Activated naive CD8-positive, alpha-beta T cell treated with anti-CD3 and anti-CD28 coated beads for 36 hours (primary cell): Measurements from ENCODE around the gene SLC24A3. TPM values are rescaled to one million over a fixed set of nuclear protein-coding genes. Genes with fewer than 3 reads are reported as not detected.

Experiments
- DNase-seq: peaks from one replicate; pipeline ENCODE4 v3.0.0; 2021
- H3K27ac Mint-ChIP-seq: one replicate; pipeline ENCODE4 v1.8.0; 2022; ENCODE audit warnings: mild to moderate bottlenecking, moderate library complexity, mixed read lengths
- H3K27me3 Mint-ChIP-seq: one replicate; pipeline ENCODE4 v1.8.0; 2022; ENCODE audit warnings: mild to moderate bottlenecking, mixed read lengths
- H3K36me3 Mint-ChIP-seq: one replicate; pipeline ENCODE4 v1.8.0; 2021; ENCODE audit warnings: mild to moderate bottlenecking, mixed read lengths
- H3K4me1 Mint-ChIP-seq: one replicate; pipeline ENCODE4 v1.8.0; 2021; ENCODE audit warnings: mixed read lengths
- H3K4me3 Mint-ChIP-seq: one replicate; pipeline ENCODE4 v1.8.0; 2022; ENCODE audit warnings: mild to moderate bottlenecking, moderate library complexity, mixed read lengths
- H3K9me3 Mint-ChIP-seq: one replicate; pipeline ENCODE4 v1.8.0; 2022; ENCODE audit warnings: mixed read lengths
- total RNA-seq, 2 experiments: library from RNA; stranded (reverse); gene quantifications; one replicate each; pipeline ENCODE4 v1.2.3, GENCODE V29; 2021

SLC24A3 gene
- total RNA-seq, 2 experiments from 2014 or later: not detected

DNA sequence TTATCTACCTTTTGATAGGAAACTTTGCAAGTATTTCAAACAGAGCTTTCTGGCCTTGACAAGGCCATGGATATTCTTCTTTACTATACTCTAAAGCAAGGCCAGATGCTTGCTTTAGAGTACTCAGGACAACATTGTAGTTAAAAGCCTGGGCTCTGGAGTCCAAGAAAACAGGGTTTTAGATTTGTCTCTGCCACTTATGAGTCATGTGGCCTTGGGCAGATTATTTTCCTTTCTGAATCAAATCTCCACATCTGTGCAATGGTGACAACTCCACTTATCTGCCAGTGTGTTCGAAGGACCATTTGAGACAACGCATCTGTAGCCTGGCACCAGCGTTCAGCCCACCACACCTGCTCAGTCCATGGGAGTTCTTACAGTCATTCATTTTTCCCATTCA lies 279.7 kb downstream of the SLC24A3 start:
- no peaks in the 10 kb centered on the region for H3K4me1 Mint-ChIP-seq
- no peaks in the 10 kb centered on the region for H3K36me3 Mint-ChIP-seq
- H3K9me3 Mint-ChIP-seq: no peaks in the 10 kb centered on the region

DNA sequence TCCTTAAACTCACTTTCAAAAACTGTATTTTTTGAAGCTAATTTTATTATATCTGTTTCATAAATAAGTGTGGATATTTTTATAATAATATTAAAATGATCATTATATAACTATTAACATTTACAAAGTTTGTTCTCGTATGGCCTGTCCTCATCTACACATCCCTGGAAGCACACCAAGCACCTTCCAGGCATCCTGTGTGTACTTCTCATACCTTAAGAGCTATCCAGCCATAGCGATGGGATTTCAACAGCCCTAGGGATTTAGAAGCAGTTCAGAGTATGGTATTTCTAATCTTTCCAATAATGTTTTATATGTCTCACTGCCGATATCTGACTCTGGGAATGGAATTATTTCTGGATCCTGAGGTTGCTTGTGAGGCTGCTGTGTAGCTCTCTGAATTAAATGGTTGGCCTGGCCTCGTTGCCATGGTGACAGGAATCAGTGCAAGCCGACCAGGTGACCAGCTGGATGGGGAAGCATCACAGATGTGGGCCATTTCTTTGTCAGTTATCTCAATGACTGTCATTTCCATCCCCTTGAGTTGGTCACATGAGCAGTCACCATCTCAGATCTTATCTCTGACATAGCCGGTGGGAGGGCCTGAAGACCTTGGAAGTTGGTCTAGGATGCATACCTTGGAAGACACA lies 280.4 kb downstream of the SLC24A3 start:
- Mint-ChIP-seq H3K27me3 (no peaks in the 10 kb centered on the region), H3K27ac (no peak overlapping the region), H3K9me3 (no peaks in the 10 kb centered on the region), H3K4me1 (no peaks in the 10 kb centered on the region), H3K36me3 (no peaks in the 10 kb centered on the region), H3K4me3 (no peak overlapping the region)
- no peak for DNase-seq

More for the DNA sequence above, 279.7 kb downstream of the SLC24A3 start:
- no peak for DNase-seq
- H3K27me3 Mint-ChIP-seq: no peaks in the 10 kb centered on the region
- no peak overlapping the region for H3K4me3 Mint-ChIP-seq
- H3K27ac Mint-ChIP-seq: no peak overlapping the region

DNA sequence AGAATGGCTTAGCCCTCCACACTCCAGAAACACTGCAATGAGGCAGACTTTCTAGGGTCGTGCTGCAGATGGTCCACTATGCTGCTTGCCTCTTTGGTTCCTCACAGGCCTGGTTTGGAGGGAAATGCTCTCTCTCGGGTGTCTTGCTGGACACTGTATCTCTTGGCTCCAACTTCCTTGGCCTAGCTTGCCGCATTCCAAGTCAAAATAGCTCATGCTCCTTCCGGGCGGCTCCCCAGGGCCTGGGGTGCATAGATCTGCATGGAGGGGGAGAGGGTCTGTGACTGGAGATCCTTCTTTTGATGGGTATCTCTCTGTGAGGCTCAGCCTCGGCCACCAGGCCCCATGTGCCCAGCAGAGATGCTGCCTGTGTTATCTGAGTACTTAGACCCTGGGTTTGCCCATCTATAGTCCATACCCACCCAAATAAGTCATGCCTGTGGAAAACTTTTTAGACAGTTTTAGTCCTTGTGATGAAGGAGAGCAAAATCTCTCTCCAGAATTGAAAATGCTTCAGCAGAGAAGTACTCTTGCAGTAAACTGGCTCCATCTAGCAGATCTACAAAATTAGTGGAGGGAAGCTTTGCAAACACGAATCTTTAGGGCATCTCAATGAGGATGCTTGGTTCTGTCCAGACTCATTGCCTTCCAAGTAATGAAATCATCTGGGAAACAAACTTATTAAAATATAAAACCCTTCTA lies 281.5 kb downstream of the SLC24A3 start:
- H3K27ac Mint-ChIP-seq: no peak overlapping the region
- DNase-seq: no peak
- H3K9me3 Mint-ChIP-seq: no peaks in the 10 kb centered on the region
- H3K27me3 Mint-ChIP-seq: no peaks in the 10 kb centered on the region
- peaks cover 5% of the 10 kb centered on the region for H3K4me1 Mint-ChIP-seq
- no peaks in the 10 kb centered on the region for H3K36me3 Mint-ChIP-seq
- no peak overlapping the region for H3K4me3 Mint-ChIP-seq

DNA sequence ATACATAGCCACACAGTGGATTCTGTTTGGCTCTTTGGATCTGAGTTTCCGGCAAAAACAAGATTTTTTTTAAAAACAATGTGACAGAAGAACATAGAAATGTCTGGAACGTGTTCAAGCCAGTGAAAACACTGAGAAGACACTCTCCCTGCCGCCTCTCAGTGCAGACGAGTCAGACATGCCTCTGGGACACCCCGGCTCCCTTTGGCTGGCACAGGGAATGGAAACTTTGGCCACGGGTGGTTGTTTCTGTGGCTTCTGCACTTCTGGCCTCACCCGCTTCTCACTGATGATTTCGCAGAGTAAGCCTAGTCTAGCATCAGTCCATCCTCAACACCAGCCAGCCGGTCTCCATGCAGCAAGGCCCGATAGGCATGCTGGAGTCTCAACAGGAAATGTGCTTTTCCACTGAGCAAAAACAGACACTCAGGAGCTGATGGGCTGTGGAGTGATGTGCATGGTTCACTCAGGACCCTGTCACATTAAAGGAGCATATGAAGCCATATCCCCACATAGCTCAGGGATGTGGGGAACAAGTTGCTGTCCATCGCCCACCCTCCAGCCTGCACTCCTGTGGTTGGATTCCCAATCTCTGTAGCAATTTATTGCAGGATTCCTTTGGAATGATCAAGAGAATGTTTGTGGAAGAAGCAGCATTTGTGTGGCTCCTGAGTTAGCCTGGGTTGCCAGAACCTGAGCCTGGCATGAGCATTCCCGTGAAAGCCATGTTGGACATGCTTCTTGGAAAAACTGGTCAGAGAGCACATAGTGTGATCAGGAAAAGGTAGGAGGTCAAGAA lies 283.7 kb downstream of the SLC24A3 start:
- Mint-ChIP-seq H3K9me3 (no peaks in the 10 kb centered on the region), H3K27ac (no peak overlapping the region)
- DNase-seq: no peak

DNA sequence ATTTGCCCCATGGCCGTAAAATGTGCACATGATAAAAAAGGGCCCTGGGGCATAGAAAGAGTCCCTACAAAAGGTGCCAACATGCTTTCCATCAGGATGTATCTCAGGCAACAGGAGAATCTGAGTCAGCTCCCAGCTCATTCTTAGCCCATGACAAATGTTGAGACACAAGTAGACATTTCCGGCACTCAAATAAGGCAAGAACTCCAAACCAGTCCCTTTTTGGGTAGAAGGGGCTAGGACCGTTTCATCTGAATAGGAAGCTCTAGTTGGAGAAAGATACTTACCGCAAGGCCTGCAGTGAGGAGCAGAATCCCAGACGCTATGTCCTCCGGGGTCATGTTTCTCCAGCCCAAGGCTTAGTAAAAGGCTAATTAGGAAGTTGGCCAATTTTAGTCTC lies 284.6 kb downstream of the SLC24A3 start:
- H3K27me3 Mint-ChIP-seq: no peaks in the 10 kb centered on the region
- H3K4me3 Mint-ChIP-seq: no peak overlapping the region
- H3K36me3 Mint-ChIP-seq: no peaks in the 10 kb centered on the region
- H3K4me1 Mint-ChIP-seq: peaks cover 5% of the 10 kb centered on the region
- H3K9me3 Mint-ChIP-seq: no peaks in the 10 kb centered on the region
- no peak overlapping the region for H3K27ac Mint-ChIP-seq
- no peak for DNase-seq

More for the DNA sequence above, 283.7 kb downstream of the SLC24A3 start:
- no peaks in the 10 kb centered on the region for H3K27me3 Mint-ChIP-seq
- no peaks in the 10 kb centered on the region for H3K36me3 Mint-ChIP-seq
- H3K4me3 Mint-ChIP-seq: no peak overlapping the region
- peaks cover 5% of the 10 kb centered on the region for H3K4me1 Mint-ChIP-seq

DNA sequence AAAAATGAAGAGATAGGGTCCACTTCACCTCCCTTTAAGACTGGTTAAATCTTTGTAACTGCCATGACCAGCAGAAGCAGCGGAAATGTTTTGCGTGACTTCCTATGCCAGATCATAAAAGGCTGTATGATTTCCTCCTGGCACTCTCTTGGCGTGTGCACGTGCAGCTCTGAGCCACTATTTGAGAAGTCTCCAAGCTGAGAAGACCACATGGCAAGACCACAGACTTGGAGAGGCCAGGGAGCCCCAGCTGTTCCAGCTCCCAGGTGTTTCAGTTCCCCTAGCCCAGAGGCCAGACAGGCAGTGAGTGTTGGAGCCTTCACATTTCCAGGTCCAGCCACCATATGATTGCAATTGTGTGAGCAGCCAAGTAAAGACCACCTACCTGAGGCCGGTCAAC lies 286.3 kb downstream of the SLC24A3 start:
- H3K4me3 Mint-ChIP-seq: no peak overlapping the region
- H3K27ac Mint-ChIP-seq: no peak overlapping the region
- peaks cover 5% of the 10 kb centered on the region for H3K4me1 Mint-ChIP-seq
- no peaks in the 10 kb centered on the region for H3K36me3 Mint-ChIP-seq
- no peaks in the 10 kb centered on the region for H3K9me3 Mint-ChIP-seq
- no peaks in the 10 kb centered on the region for H3K27me3 Mint-ChIP-seq
- no peak for DNase-seq

DNA sequence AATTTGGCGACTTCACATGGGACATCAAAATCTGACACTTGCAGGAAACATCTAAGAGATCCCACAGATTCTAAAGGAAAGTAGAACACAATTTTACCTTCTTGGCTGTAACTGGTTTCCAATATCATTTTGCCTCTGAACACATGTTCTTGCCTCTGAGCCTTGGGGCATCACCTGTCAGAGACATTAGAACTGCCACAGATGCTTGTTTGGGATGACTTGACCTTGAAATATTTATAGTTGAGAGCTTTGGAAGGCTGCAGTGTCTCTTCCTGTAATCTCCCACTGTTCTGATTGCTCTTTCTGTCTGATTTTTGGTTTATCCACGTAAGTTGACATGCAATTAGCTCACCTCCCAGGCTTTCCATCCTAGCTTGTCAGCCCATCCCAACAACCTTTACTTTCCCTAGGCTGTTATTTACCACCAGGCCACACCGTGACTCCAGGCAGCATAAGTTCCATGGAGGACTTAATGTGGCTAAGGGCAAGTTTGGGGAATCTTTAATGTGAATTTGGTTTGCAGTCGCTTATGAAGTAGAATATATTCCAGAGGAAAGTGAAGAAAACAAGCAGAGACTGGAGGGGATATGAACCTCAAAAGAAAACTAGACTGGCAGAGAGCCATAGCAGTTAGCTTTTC lies 289.2 kb downstream of the SLC24A3 start:
- Mint-ChIP-seq H3K9me3 (no peaks in the 10 kb centered on the region), H3K27me3 (no peaks in the 10 kb centered on the region), H3K27ac (no peak overlapping the region), H3K4me1 (peaks cover 5% of the 10 kb centered on the region), H3K4me3 (no peak overlapping the region), H3K36me3 (no peaks in the 10 kb centered on the region)
- DNase-seq: no peak

DNA sequence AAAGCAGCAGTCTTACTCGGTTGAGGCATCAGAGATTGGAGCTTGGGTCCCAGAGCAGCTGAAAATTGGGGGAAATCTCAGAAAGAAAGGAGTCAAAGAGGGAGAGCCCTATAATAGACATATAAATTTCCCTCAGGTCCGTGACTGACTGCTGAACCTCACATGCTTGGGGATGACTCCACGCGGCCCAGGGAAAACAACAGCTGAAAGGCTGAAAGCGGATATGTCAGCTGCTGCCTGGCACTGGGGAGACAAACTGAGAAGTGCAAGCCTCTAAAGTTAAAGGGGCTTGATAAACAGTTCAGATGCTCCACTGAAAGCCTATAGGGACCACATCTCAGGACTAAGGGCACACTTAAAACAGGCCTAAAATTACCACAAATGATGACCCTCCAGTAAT lies 289.7 kb downstream of the SLC24A3 start:
- Mint-ChIP-seq H3K27me3 (no peaks in the 10 kb centered on the region), H3K9me3 (no peaks in the 10 kb centered on the region), H3K4me1 (peaks cover 5% of the 10 kb centered on the region), H3K27ac (no peak overlapping the region), H3K4me3 (no peak overlapping the region), H3K36me3 (no peaks in the 10 kb centered on the region)
- no peak for DNase-seq

DNA sequence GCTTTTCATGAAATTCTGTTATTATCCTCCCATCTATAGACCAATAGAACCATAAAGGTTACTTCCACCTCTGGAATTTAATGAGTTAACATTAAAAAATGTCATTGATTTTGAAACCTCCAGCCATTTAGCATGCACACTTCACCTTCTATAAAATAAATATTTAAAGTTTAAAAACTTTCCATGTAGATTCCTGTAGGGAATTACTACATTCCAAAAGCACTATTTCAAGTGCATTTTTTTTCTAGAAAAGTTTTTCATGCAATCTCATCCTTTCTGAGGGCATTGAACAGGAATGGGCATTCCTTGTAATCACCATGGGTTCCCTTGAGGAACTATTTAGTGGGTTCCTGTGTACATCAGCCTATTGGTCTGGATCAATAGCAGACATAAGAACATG lies 291.8 kb downstream of the SLC24A3 start:
- DNase-seq: no peak
- no peaks in the 10 kb centered on the region for H3K27me3 Mint-ChIP-seq
- H3K27ac Mint-ChIP-seq: no peak overlapping the region
- no peaks in the 10 kb centered on the region for H3K36me3 Mint-ChIP-seq
- no peaks in the 10 kb centered on the region for H3K9me3 Mint-ChIP-seq
- H3K4me1 Mint-ChIP-seq: no peaks in the 10 kb centered on the region
- H3K4me3 Mint-ChIP-seq: no peak overlapping the region

DNA sequence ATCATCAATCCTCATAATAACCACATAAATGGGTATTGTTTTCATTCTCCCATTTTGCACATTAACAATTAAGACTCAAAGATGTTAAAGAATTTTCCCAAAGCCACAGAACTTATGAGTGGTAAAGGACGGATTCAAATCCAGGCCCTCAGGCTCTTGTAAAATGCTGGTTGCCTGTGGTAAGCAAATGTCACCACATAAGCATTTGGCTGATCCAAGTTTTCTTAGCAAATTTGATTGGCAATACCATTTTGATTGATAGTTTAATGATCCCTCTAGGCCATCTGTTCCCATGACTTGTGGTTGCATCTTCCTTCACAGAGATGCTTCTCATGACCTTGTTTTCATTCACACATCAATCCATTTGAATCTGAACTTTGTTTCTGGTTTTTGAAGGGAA lies 293.6 kb downstream of the SLC24A3 start:
- Mint-ChIP-seq H3K27ac (no peak overlapping the region), H3K36me3 (no peaks in the 10 kb centered on the region), H3K4me3 (no peak overlapping the region), H3K27me3 (no peaks in the 10 kb centered on the region), H3K9me3 (no peaks in the 10 kb centered on the region), H3K4me1 (no peaks in the 10 kb centered on the region)
- DNase-seq: no peak

DNA sequence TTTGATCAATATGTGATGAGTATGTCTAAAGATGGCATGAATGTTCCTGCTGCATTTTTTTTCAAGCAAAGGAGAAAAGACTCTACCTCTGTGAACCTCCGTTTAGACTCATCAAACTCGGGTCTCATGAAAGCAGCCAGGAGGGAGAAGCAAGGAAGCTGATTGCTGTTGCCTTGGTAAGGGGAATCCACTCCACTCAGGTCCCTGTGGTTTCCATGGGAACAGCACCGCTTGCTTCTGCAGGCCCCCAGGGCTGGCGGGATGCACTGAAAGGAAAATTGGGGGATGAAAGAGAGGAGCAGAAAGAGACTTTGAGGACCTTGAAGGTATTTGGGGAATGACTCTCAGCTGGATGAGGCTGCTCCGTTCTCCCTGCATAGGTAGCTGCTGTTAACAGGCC lies 296.0 kb downstream of the SLC24A3 start:
- Mint-ChIP-seq H3K4me1 (no peaks in the 10 kb centered on the region), H3K36me3 (no peaks in the 10 kb centered on the region), H3K27me3 (no peaks in the 10 kb centered on the region), H3K27ac (no peak overlapping the region), H3K4me3 (no peak overlapping the region), H3K9me3 (no peaks in the 10 kb centered on the region)
- DNase-seq: no peak

DNA sequence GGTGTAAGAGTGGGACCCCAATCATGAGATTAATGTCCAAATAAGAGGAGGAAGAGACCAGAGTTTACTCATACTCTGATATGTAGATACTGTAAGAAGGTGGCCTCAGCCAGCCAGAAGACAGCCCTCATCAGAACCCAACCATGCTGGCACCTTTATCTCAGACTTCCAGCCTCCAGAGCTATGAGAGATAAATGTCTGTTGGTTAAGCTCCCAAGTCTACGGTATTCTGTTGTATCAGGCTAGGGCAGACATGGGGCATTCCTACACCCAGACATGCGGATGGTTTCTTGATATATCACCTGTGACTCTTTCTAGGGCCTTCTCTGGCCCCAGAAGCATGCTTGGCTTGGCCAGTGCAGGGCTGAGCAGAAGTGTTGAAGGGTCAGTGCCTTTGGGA lies 298.2 kb downstream of the SLC24A3 start:
- H3K4me1 Mint-ChIP-seq: no peaks in the 10 kb centered on the region
- no peak overlapping the region for H3K4me3 Mint-ChIP-seq
- no peak overlapping the region for H3K27ac Mint-ChIP-seq
- no peak for DNase-seq
- H3K9me3 Mint-ChIP-seq: no peaks in the 10 kb centered on the region
- H3K27me3 Mint-ChIP-seq: no peaks in the 10 kb centered on the region
- no peaks in the 10 kb centered on the region for H3K36me3 Mint-ChIP-seq

DNA sequence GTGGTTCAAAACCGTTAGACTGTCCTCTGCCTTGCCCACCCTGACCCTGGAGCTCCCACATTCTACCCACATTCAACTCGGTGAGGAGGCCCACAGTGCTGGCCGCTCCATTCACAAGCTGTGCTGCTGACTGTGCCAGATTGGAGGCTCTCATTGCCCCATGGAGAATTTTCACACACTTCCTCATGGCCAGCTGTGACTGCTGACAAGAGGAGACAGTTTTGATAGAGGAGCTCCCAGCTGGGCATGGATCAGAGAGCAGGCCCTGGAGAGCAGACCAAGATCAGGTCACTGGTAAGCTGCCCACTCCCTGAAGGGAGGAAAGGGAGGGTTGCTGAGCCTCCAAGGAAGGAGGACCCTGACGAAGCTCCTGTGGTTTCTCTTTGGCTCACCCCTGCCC lies 299.5 kb downstream of the SLC24A3 start:
- Mint-ChIP-seq H3K27me3 (no peaks in the 10 kb centered on the region), H3K27ac (no peak overlapping the region), H3K36me3 (no peaks in the 10 kb centered on the region), H3K4me1 (no peaks in the 10 kb centered on the region), H3K4me3 (no peak overlapping the region), H3K9me3 (no peaks in the 10 kb centered on the region)
- DNase-seq: no peak

DNA sequence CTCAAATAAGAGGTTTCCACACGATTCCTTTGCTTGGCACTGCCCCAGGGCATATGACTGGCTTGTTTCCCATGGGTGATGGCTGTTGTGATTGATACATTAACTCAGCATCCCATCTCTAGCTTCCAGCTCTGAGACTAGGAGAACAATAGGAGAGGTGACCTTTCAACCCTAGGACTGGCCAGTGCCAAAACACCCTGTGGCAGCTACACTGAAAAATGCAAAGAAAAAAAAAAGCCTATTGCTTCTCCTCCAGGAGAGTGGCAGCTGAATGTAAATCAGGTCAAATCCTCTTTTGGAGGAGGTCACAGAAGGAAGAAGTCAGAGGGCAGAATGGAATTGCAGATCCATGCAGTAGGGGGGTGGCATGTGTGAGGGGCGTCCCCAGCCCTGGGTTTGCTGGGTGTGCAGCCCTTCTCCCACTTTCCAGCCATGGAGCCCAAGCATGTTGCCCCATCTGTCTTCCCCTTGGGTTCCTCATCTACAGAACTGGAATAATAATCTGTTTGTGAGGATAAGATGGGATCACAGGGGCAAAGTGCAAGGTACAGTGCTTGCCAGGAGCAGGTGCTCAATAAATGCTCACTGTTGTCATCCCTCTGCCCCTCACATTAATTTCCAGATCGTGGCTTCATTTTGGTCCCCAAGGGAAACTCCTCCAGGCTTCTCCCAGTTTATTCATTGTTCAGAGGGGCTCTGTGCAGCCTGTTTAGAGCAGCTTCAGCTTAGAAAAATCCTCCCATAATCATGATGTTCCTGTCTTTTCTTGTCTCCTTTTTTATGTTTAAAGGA lies 300.6 kb downstream of the SLC24A3 start:
- Mint-ChIP-seq H3K36me3 (no peaks in the 10 kb centered on the region), H3K27ac (no peak overlapping the region), H3K27me3 (no peaks in the 10 kb centered on the region), H3K4me3 (no peak overlapping the region), H3K4me1 (no peaks in the 10 kb centered on the region), H3K9me3 (no peaks in the 10 kb centered on the region)
- no peak for DNase-seq
